Measurements from ENCODE around the gene ANXA5.
"Not testable (repeated sequence)": the region's sequence is repeated elsewhere in the genome, so short reads cannot be mapped to it uniquely, and the experiment has no call there.

ANXA5 gene

DNA sequence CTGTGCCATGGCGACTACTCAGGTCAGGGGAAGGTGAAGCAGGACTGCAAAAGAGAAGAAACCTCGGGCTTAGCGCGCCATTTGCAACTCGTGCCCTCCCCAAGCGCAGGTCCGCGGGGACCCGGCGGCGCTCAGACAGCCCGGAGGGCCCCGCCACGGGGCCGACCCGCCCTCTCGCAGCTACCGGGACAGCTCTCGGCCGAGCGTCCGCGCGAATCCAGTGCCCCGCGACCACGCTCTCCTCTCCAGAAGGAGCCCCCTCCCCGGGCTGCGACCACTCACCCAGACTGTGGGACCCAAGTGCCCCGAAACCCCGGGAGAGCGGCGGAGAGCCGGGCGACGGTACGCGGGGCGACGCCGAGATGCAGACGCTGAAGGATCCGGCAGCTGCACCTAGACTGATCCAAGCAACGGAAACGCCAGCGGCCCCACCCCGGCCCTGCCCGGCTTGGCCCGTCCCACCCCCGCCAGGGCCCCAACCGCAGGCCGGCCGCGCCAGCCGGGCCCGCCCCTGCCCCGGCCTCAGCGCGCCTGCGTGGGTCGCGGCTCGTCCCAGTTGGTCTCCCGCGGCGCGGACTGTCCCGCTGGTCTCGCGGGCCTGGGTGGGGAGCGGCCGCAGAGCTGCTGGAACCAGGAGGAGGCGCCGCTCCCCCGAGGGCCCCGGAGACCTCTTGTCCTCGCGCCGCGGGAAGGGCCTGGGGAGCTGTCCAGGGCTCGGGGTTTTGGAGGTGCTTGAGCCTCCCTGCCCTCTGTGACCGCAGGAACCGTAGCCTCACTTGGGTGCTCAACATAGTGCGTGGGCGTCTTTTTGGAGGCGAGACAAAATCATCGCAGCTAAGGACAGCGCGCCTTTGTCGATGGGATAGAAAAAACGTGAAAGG is at the start of gene ANXA5:
Gene ANXA5, minus strand, starts transcription at position 400 of the 881 bp plus-strand sequence. Its CDS starts 391 bp downstream, at position 9.
- in situ Hi-C loops (cut with HindIII; ENCODE audit: low pct_unique_long_range_greater_than_20kb, low sequenced_read_pairs), result no loop called here
- no peak for TF ChIP-seq JUND (IDR thresholded peaks at IDR 0.05; ENCODE audit: low read depth)
- DNase-seq (ENCODE audit: low read depth in 1 of 2, low spot score in 1 of 2), result peak; percentile 35 to 90

- TF ChIP-seq JUND (IDR thresholded peaks at IDR 0.05; ENCODE audit: low read depth), result no peak
- DNase-seq (ENCODE audit: low read depth in 1 of 2, low spot score in 1 of 2), result no peak
- in situ Hi-C loops (cut with HindIII; ENCODE audit: low pct_unique_long_range_greater_than_20kb, low sequenced_read_pairs), result no loop called here
Measured at GRCh38 chr4:121742794-121743193, 46.0 kb upstream of the ANXA5 start.

DNA sequence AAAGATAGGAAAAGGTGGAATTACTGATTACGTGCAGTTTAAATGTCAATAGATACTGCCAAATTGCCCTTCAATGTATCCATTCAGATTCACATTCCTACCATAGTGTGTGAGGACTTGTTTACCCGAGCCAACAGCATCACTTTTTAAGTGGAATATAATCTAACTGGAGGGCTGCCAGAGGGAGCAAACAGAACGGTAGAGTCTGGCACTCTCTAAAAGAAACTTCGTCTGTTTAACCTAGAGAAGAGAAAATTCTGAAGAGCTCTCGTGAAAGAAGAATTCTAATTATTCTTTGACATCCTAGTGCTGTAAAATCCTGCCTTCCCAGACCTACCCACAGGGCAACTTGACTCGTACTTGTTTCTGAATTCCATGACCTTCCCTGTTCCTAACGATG is 45.0 kb upstream of the ANXA5 start:
- no peak for DNase-seq (ENCODE audit: low read depth in 1 of 2, low spot score in 1 of 2)
- in situ Hi-C loops (cut with HindIII; ENCODE audit: low pct_unique_long_range_greater_than_20kb, low sequenced_read_pairs), result no loop called here
- no peak for TF ChIP-seq JUND (IDR thresholded peaks at IDR 0.05; ENCODE audit: low read depth)

GRCh38 chr4:121740796-121741409 is 44.1 kb upstream of the ANXA5 start:
- in situ Hi-C loops (cut with HindIII; ENCODE audit: low pct_unique_long_range_greater_than_20kb, low sequenced_read_pairs), result no loop called here
- peak in 1 of 2 experiments; percentile 59 for DNase-seq (ENCODE audit: low read depth in 1 of 2, low spot score in 1 of 2)
- TF ChIP-seq JUND (IDR thresholded peaks at IDR 0.05; ENCODE audit: low read depth), result no peak

DNA sequence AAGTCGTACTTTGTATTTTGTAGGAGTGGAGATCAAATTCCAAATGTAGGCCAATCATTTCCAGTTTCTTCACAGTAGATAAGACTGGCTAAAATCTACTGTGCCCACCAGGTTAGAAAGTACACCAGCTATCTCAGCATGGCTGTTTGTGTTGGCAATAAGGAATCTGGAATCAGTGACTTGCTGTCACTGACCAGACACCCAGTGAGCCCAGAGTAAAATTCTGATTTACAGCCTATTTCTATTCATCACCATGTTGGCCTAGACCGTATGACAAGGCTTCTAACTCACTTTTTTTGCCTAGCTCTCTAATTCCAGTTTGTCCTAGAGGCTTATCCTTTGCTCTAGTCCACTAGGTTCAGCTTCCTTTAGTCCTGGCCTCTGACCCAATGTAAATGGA is 42.8 kb upstream of the ANXA5 start:
- in situ Hi-C loops (cut with HindIII; ENCODE audit: low pct_unique_long_range_greater_than_20kb, low sequenced_read_pairs), result no loop called here
- no peak for TF ChIP-seq JUND (IDR thresholded peaks at IDR 0.05; ENCODE audit: low read depth)
- no peak for DNase-seq (ENCODE audit: low read depth in 1 of 2, low spot score in 1 of 2)

DNA sequence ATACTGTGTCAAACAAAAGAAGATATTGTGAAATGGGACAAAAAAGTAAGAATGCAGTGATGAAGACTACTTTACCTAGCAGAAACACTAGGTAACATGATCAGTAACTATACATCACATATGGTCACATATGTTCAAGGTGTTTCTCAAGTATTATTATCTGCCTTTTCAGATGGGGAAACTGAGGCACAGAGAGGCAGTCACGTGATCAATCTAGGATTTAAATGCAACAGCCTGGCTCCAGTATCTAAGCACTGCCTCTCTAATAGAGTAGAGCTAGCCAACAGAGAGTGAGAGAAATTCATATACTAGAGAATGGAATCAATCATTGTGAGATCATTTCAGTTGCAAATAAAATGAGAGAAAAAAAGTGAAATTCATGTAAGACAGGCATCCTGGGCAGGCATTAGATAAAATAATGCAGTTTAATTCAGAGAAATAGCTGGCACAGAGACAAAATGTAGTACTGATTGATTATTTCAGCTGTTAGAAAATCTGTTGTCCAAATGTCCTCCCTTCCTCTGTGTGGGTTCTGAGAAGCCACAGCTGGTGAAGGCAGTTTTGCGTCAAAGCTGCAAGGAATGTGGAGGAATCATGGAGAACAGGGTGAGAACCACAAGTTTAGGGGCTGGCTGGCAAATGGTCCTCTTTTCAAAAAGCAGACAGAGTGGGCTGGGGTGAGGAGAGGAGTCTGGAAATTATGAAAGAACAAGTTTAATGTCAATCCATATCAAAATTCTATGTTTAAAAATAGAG is 42.2 kb upstream of the ANXA5 start:
- no peak for TF ChIP-seq JUND (IDR thresholded peaks at IDR 0.05; ENCODE audit: low read depth)
- DNase-seq (ENCODE audit: low read depth in 1 of 2, low spot score in 1 of 2), result no peak
- in situ Hi-C loops (cut with HindIII; ENCODE audit: low pct_unique_long_range_greater_than_20kb, low sequenced_read_pairs), result no loop called here

GRCh38 chr4:121737846-121738554 is 41.2 kb upstream of the ANXA5 start:
- in situ Hi-C loops (cut with HindIII; ENCODE audit: low pct_unique_long_range_greater_than_20kb, low sequenced_read_pairs), result no loop called here
- no peak for TF ChIP-seq JUND (IDR thresholded peaks at IDR 0.05; ENCODE audit: low read depth)
- no peak for DNase-seq (ENCODE audit: low read depth in 1 of 2, low spot score in 1 of 2)

DNA sequence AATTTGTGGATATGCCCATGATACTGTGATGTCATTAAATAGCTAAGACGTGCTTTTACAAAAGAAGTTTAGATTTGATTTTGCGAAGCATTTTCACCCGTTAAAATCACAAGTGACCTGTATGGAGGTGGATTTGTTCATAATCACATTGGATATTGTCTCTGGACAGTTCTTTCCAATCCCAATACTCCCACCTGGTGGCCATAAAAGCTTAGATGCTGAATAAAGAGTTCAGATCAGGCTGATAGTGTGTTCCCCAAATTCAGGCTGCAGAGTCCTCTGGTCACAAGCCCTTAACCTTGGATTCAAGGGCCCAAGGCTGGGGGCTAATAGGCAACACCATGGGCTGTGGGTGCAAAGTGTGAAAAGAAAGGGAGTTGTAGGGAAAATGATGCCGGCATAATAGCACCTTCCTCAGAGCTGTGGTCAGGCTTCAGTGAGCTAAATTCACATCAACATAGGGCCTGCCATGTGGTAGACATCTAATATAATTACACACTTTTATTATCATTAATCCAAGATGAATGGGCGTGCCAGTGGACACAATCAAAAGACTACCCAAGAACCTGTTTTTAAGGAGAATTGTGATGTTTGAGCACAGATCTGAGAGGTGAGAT is 40.1 kb upstream of the ANXA5 start:
- DNase-seq (ENCODE audit: low read depth in 1 of 2, low spot score in 1 of 2), result peak; percentile 30 to 66
- no peak for TF ChIP-seq JUND (IDR thresholded peaks at IDR 0.05; ENCODE audit: low read depth)
- in situ Hi-C loops (cut with HindIII; ENCODE audit: low pct_unique_long_range_greater_than_20kb, low sequenced_read_pairs), result no loop called here

DNA sequence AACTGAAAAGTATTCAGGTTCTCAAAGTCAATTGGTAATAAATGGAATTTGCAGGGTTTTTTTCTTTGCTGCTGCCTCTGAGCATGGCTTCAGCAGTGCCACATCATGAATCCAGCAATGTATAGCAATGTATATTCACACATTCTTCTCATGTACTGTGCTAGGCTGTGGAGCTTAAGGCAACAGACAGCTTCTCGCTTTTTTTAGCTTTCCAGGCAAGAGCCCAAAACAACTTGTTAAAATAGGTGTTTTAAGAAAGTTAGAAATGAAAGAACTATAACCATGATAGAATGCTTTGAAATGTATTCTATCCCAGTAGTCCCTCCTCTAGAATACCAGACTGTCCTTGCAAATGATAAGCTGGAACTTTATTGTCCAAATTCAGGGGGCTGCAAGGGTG is 37.8 kb upstream of the ANXA5 start:
- no peak for DNase-seq (ENCODE audit: low read depth in 1 of 2, low spot score in 1 of 2)
- TF ChIP-seq JUND (IDR thresholded peaks at IDR 0.05; ENCODE audit: low read depth), result no peak
- in situ Hi-C loops (cut with HindIII; ENCODE audit: low pct_unique_long_range_greater_than_20kb, low sequenced_read_pairs), result no loop called here

- DNase-seq (ENCODE audit: low read depth in 1 of 2, low spot score in 1 of 2), result no peak
- TF ChIP-seq JUND (IDR thresholded peaks at IDR 0.05; ENCODE audit: low read depth), result no peak
- in situ Hi-C loops (cut with HindIII; ENCODE audit: low pct_unique_long_range_greater_than_20kb, low sequenced_read_pairs), result no loop called here
Measured at GRCh38 chr4:121733942-121734341, 37.2 kb upstream of the ANXA5 start.

GRCh38 chr4:121729753-121730152 is 33.0 kb upstream of the ANXA5 start:
- in situ Hi-C loops (cut with HindIII; ENCODE audit: low pct_unique_long_range_greater_than_20kb, low sequenced_read_pairs); DNase-seq (ENCODE audit: low read depth in 1 of 2, low spot score in 1 of 2): not testable (repeated sequence)

DNA sequence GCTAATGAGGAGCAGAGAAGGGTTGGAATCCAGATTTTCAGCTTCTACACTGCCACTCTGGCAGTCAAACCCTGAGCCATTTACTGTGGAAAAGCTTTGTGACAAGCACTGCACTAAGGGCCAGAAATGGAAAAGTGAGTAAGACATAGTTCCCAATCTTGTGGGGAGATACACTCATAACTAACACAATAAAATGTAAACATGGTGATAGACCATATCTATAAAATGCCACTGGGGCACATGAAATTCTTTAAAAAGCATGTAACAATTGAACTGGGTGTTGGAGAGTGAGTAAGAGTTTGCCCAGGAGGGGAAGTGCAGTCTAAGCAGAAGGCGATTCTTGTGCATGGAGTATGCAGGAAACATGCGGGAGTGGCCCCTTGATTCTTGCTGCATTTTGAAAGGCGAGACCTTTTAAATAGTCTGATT is 32.0 kb upstream of the ANXA5 start:
- no peak for TF ChIP-seq JUND (IDR thresholded peaks at IDR 0.05; ENCODE audit: low read depth)
- in situ Hi-C loops (cut with HindIII; ENCODE audit: low pct_unique_long_range_greater_than_20kb, low sequenced_read_pairs), result no loop called here
- DNase-seq (ENCODE audit: low read depth in 1 of 2, low spot score in 1 of 2), result no peak
